K562 (cell line): ENCODE data around the gene TTYH2. TPM values are rescaled to one million over a fixed set of nuclear protein-coding genes. Genes with fewer than 3 reads are reported as not detected.

Experiments
- ARID1B ChIP-seq: fragments of 450-650 bp; IDR thresholded peaks from 2 replicates; pipeline ENCODE4 v1.6.1; 2016; ENCODE audit warnings: antibody characterized with exemption, mild to moderate bottlenecking, inconsistent platforms
- C11orf30 ChIP-seq: fragments of 450-650 bp; IDR thresholded peaks from 2 replicates; pipeline ENCODE4 v1.6.1; 2016; ENCODE audit warnings: low read depth, mild to moderate bottlenecking
- CTBP1 ChIP-seq: fragments of 450-650 bp; IDR thresholded peaks from 2 replicates; pipeline ENCODE4 v1.6.1; 2016; ENCODE audit warnings: borderline replicate concordance
- DPF2 ChIP-seq: fragments of 450-650 bp; IDR thresholded peaks from 2 replicates; pipeline ENCODE4 v1.6.1; 2016
- EHMT2 ChIP-seq: fragments of 450-650 bp; IDR thresholded peaks from 2 replicates; pipeline ENCODE4 v1.6.1; 2018; ENCODE audit warnings: antibody characterized with exemption
- GABPA ChIP-seq: fragments of 200-800 bp; sonication (Bioruptor generic); conservative IDR thresholded peaks from 2 replicates; pipeline ENCODE4 v1.6.1; 2016; ENCODE audit warnings: low read depth, missing genetic modification characterization, missing compliant biosample characterization
- HCFC1 ChIP-seq: IDR thresholded peaks from 2 replicates; pipeline ENCODE4 v1.6.1; 2012; ENCODE audit warnings: low read depth, low read length, improper control_type of control experiment
- HNRNPUL1 ChIP-seq: fragments of 200-400 bp; formaldehyde crosslinking; IDR thresholded peaks from 2 replicates; pipeline ENCODE4 v1.6.1; 2017; ENCODE audit warnings: low read length
- KAT7 ChIP-seq: sonication (generic); formaldehyde crosslinking; IDR thresholded peaks from 2 replicates; pipeline ENCODE4 v1.8.0; 2022; ENCODE audit warnings: missing genetic modification reagents, mild to moderate bottlenecking, borderline replicate concordance
- KAT8 ChIP-seq: fragments of 450-650 bp; IDR thresholded peaks from 2 replicates; pipeline ENCODE4 v1.6.1; 2016; ENCODE audit warnings: low read depth, mild to moderate bottlenecking
- KDM2B ChIP-seq: fragments of 250-450 bp; sonication (Bioruptor Pico); IDR thresholded peaks from 2 replicates; pipeline ENCODE4 v1.8.0; 2021; ENCODE audit warnings: mild to moderate bottlenecking, moderate library complexity
- L3MBTL2 ChIP-seq: fragments of 450-650 bp; IDR thresholded peaks from 2 replicates; pipeline ENCODE4 v1.6.1; 2016; ENCODE audit warnings: mild to moderate bottlenecking, moderate library complexity
- SAFB2 ChIP-seq: fragments of 200-400 bp; formaldehyde crosslinking; IDR thresholded peaks from 2 replicates; pipeline ENCODE4 v1.6.1; 2018; ENCODE audit warnings: borderline replicate concordance, low read length, low read depth, moderate library complexity; ENCODE audit not compliant: severe bottlenecking
- SRF ChIP-seq, 2 experiments: fragments of 250-450, 450-650 bp in 1 of 2; sonication (Bioruptor Pico) in 1 of 2; sonication (generic) in 1 of 2; formaldehyde crosslinking; IDR thresholded peaks; 2 replicates each; pipeline versions ENCODE4 v1.5.0 to v1.5.1; 2020 to 2022; ENCODE audit warnings: mild to moderate bottlenecking in 1 of 2, missing genetic modification reagents in 1 of 2
- TCF3 ChIP-seq: sonication (generic); formaldehyde crosslinking; IDR thresholded peaks from 2 replicates; pipeline ENCODE4 v1.4.0; 2020; ENCODE audit warnings: mild to moderate bottlenecking, missing genetic modification reagents
- USF2 ChIP-seq: sonication (generic); formaldehyde crosslinking; IDR thresholded peaks from 2 replicates; pipeline ENCODE4 v1.5.0; 2020; ENCODE audit warnings: missing genetic modification reagents
- ZBTB9 ChIP-seq: fragments of 450-650 bp; formaldehyde crosslinking; IDR thresholded peaks from 2 replicates; pipeline ENCODE4 v1.4.0; 2020; ENCODE audit warnings: mild to moderate bottlenecking, moderate library complexity
- ZKSCAN8 ChIP-seq: fragments of 200-800 bp; sonication (Bioruptor generic); IDR thresholded peaks from 2 replicates; pipeline ENCODE4 v1.6.1; 2016; ENCODE audit warnings: missing genetic modification characterization, missing compliant biosample characterization
- ZNF444 ChIP-seq: fragments of 250-450 bp; sonication (Bioruptor Pico); IDR thresholded peaks from 2 replicates; pipeline ENCODE4 v1.4.0; 2020; ENCODE audit warnings: mild to moderate bottlenecking, moderate library complexity
- ZNF707 ChIP-seq: fragments of 250-450 bp; sonication (Bioruptor Pico); conservative IDR thresholded peaks from 2 replicates; pipeline ENCODE4 v1.8.0; 2022; ENCODE audit warnings: inconsistent platforms, mild to moderate bottlenecking, moderate library complexity
- polyA plus RNA-seq, 8 experiments: library from polyadenylated mRNA; depleted of rRNA in 4 of 8; stranded (reverse) in 5 of 8; unstranded in 3 of 8; fragments of >200 nt; fragmentation: Nextera tagmentation in 2 of 8; fragmentation: Illumina TruSeq in 1 of 8; extraction: Ambion mirVana in 2 of 8; extraction: Trizol in 1 of 8; gene quantifications; 2 replicates each; pipeline versions ENCODE4 v1.2.1 to v1.2.3, GENCODE V29; 2011 to 2014; ENCODE audit warnings: inconsistent platforms in 1 of 8, missing spikeins in 1 of 8
- total RNA-seq, 7 experiments: library from RNA; depleted of rRNA in 6 of 7; stranded (reverse); fragments of >200 nt in 6 of 7; fragmentation: Illumina TruSeq in 2 of 7; extraction: Trizol in 2 of 7; gene quantifications; 2 replicates each; pipeline versions ENCODE4 v1.2.1 to v1.2.3, GENCODE V29; 2011 to 2021; ENCODE audit warnings: low replicate concordance in 1 of 7
- TF ChIP-seq, protein P1 (sequence below): sonication (generic); formaldehyde crosslinking; IDR thresholded peaks from 2 replicates; pipeline ENCODE4 v1.8.0; 2022; ENCODE audit warnings: missing genetic modification reagents, mild to moderate bottlenecking, borderline replicate concordance
- TF ChIP-seq, protein P2 (sequence below): sonication (generic); formaldehyde crosslinking; IDR thresholded peaks from 2 replicates; pipeline ENCODE4 v1.8.0; 2022; ENCODE audit warnings: mild to moderate bottlenecking, low read depth, missing genetic modification reagents
- TF ChIP-seq, protein P3 (sequence below): sonication (generic); formaldehyde crosslinking; IDR thresholded peaks from 2 replicates; pipeline ENCODE4 v1.8.0; 2022; ENCODE audit warnings: missing genetic modification reagents, mild to moderate bottlenecking, borderline replicate concordance

Gene TTYH2
- total and polyA plus RNA-seq, 9 of the 15 experiments (the other 6 are each of a cell fraction or from before 2014, with no cell fraction given): 0.03 to 2.0 (median 0.91) TPM

DNA sequence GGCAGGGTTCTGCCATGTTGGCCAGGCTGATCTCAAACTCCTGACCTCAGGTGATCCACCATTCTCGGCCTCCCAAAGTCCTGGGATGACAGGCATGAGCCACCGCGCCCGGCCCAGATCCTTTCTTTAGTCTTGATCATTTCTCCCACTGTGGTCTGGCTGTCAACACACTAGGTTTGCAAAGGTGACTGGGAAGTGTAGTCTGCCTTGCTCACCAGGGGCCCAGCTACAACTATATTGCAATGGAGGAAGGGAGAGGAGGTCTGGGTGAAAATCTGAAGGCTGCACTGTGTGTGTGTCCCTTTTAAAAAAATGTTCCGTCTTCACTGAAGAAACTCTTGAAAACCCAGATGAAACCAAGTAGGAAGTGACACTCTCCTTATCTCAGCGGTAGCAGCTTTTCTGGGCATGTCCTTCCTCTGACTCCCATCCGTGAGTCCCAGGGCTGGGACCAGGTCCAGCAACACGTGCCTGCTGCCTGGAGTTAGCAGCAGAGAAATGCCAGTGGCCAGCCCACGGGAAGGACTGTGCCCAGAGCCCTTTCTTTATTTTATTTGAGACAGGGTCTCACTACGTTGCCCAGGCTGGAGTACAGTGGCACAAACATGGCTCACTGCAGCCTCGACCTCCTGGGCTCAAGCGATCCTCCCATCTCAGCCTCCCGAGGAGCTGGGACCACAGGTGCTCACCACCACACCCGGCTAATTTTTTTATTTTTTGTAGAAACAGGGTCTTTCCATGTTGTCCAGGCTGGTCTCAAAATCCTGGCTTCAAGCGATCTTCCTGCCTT lies 94.8 kb downstream of the TTYH2 start (continued):
- TF ChIP-seq, protein P1, sequence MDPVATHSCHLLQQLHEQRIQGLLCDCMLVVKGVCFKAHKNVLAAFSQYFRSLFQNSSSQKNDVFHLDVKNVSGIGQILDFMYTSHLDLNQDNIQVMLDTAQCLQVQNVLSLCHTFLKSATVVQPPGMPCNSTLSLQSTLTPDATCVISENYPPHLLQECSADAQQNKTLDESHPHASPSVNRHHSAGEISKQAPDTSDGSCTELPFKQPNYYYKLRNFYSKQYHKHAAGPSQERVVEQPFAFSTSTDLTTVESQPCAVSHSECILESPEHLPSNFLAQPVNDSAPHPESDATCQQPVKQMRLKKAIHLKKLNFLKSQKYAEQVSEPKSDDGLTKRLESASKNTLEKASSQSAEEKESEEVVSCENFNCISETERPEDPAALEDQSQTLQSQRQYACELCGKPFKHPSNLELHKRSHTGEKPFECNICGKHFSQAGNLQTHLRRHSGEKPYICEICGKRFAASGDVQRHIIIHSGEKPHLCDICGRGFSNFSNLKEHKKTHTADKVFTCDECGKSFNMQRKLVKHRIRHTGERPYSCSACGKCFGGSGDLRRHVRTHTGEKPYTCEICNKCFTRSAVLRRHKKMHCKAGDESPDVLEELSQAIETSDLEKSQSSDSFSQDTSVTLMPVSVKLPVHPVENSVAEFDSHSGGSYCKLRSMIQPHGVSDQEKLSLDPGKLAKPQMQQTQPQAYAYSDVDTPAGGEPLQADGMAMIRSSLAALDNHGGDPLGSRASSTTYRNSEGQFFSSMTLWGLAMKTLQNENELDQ (CRISPR knock-in tag): no peak
- TF ChIP-seq SAFB2 (no peak), DPF2 (no peak), KAT8 (no peak), USF2 (peak; percentile 52), KDM2B (CRISPR knock-in tag) (no peak), HNRNPUL1 (no peak), HCFC1 (no peak), ARID1B (peak; percentile 69), C11orf30 (no peak), GABPA (tag) (peak; percentile 54), ZBTB9 (CRISPR knock-in tag) (no peak), L3MBTL2 (peak; percentile 59; the same call in 1 of the 2 replicates), ZNF444 (no peak), TCF3 (CRISPR knock-in tag) (peak; percentile 66), CTBP1 (peak; percentile 74), ZNF707 (no peak), KAT7 (CRISPR knock-in tag) (no peak), ZKSCAN8 (no peak), EHMT2 (no peak), SRF (CRISPR knock-in tag; IDR thresholded peaks at IDR 0.05) (no peak)
- TF ChIP-seq, protein P2, sequence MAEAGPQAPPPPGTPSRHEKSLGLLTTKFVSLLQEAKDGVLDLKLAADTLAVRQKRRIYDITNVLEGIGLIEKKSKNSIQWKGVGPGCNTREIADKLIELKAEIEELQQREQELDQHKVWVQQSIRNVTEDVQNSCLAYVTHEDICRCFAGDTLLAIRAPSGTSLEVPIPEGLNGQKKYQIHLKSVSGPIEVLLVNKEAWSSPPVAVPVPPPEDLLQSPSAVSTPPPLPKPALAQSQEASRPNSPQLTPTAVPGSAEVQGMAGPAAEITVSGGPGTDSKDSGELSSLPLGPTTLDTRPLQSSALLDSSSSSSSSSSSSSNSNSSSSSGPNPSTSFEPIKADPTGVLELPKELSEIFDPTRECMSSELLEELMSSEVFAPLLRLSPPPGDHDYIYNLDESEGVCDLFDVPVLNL (CRISPR knock-in tag): no peak
- TF ChIP-seq, protein P3, sequence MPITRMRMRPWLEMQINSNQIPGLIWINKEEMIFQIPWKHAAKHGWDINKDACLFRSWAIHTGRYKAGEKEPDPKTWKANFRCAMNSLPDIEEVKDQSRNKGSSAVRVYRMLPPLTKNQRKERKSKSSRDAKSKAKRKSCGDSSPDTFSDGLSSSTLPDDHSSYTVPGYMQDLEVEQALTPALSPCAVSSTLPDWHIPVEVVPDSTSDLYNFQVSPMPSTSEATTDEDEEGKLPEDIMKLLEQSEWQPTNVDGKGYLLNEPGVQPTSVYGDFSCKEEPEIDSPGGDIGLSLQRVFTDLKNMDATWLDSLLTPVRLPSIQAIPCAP (CRISPR knock-in tag): no peak
